Measurements from ENCODE around the gene WWP2. TPM values are rescaled to one million over a fixed set of nuclear protein-coding genes. Genes with fewer than 3 reads are reported as not detected.

WWP2 gene
- 10 to 100 TPM; 26.3 to 59.7 (median 39.3) TPM for polyA plus RNA-seq (ENCODE audit: low read depth in 6 of 6)

GRCh38 chr16:69761983-69762813 is at the start of gene WWP2:
WWP2 (plus strand) TSS chr16:69762332; CDS start chr16:69787011, 24,679 bp downstream.
- H3K4me1 Mint-ChIP-seq, result peaks cover 25 to 36% (median 30%) of the 10 kb centered on the region in 3 donors

DNA sequence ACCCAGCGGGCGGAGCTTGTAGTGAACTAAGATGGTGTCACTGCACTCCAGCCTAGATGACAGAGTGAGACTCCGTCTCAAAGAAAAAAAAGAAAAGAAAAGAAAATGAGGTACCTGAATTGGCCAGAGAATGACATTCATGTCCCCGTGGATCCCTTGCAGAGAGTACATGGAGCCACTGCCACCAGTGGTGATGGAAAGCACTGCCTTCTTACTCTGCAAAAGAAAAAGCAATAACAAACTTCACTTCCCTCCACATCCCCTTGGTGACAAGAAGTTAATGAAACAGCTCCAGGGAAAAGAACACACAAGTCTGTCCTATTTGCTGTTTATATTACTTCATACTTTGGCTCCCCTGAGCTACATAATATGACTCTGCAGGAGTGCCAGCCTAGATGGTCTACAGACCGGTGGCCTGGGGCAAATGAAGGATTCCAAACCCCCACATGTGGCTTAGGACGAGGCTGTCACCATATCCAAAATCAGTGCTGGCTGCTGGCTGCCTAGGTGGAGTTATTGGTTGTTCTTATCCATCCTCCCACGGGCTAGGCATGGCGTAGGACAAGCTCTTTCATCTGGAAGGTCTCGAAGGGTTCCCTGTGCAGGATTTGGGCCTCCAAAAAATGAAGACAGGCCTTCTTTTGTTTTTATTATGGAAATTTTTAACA is 49.1 kb upstream of the WWP2 start:
- Mint-ChIP-seq H3K27me3 (no peaks in the 10 kb centered on the region), H3K4me3 (no peak overlapping the region), H3K4me1 (peaks cover 0 to 4% (median 0%) of the 10 kb centered on the region in 3 donors), H3K9me3 (no peaks in the 10 kb centered on the region), H3K27ac (no peak overlapping the region), H3K36me3 (no peaks in the 10 kb centered on the region)
- ATAC-seq (ENCODE audit: low read depth in 2 of 2), result no peak
- no peak for DNase-seq

More at GRCh38 chr16:69761983-69762813, at the start of gene WWP2:
- peak; percentile 78 for DNase-seq
- H3K36me3 Mint-ChIP-seq, result peaks cover 0 to 11% of the 10 kb centered on the region in 2 donors
- peaks cover 0 to 9% (median under 1%) of the 10 kb centered on the region in 3 donors for H3K27me3 Mint-ChIP-seq
- H3K9me3 Mint-ChIP-seq, result no peaks in the 10 kb centered on the region
- peak; percentile 70 to 78 for ATAC-seq (ENCODE audit: low read depth in 2 of 2)
- H3K4me3 Mint-ChIP-seq, result peak within 1 kb of the TSS; percentile 84 to 96 (median 92)
- peak within 1 kb of the TSS; percentile 94 to 100 (median 98) for H3K27ac Mint-ChIP-seq

DNA sequence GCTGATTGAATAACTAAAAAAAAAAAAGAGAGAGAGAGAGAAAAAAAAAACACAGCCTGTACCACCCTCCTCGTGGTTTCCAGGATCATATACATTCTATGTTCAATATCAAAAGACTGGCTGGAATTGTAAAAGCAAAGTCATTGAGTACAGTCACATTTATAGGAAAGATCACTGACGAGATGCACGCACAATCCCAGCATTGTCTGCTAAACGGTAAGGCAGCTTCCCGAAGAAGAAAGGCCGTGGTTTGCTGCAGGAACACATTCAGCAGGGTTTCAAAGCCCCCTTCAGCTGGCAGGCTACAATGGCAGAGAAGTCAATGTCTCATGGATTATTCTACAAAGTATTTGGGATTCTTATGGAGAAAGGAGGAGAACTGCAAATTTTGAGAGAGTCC is 45.1 kb upstream of the WWP2 start:
- H3K4me1 Mint-ChIP-seq, result no peaks in the 10 kb centered on the region
- no peaks in the 10 kb centered on the region for H3K36me3 Mint-ChIP-seq
- no peak overlapping the region for H3K27ac Mint-ChIP-seq
- H3K9me3 Mint-ChIP-seq, result peaks cover 0 to 2% (median 0%) of the 10 kb centered on the region in 7 donors
- no peak overlapping the region for H3K4me3 Mint-ChIP-seq
- H3K27me3 Mint-ChIP-seq, result no peaks in the 10 kb centered on the region
- DNase-seq (no peak), ATAC-seq (ENCODE audit: low read depth in 2 of 2) (no peak)

DNA sequence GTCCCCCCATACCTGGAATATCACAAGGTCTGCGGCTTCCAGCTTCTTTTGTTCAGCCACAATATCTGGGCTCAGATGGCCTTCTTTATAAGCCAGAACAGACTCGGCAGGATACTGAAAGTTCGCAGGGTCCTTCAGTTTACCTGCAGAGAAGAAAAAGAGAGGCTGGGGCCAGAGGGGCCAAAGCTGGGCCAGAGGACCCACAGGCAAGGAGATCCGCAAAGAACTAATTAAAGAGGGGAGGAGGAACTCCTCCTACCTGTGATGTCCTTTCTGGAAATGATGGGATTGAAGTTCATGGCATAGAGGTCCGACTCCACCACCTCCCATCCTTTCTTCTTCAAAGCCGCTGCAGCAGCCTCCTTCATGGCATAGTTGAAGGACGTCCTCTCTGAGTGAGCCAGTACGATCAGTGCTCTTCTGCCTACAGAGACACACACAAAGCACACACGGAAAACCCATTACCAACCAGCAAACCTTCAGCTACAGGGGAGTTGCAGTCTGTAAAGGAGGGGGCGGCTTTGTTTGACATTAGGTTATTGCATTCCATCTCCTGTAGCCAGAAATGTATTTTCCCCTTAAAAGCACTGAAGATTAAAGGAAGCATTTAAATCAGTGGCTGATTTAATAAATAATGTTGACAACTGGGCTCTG is 43.9 kb upstream of the WWP2 start:
- ATAC-seq (ENCODE audit: low read depth in 2 of 2), result no peak
- no peak overlapping the region for H3K4me3 Mint-ChIP-seq
- DNase-seq, result no peak
- H3K9me3 Mint-ChIP-seq, result peaks cover 0 to 2% (median 0%) of the 10 kb centered on the region in 7 donors
- no peaks in the 10 kb centered on the region for H3K27me3 Mint-ChIP-seq
- H3K27ac Mint-ChIP-seq, result peak overlapping the region in 2 of 6 donors; percentile 56 to 63
- peaks cover 0 to 2% (median 0%) of the 10 kb centered on the region in 3 donors for H3K4me1 Mint-ChIP-seq
- H3K36me3 Mint-ChIP-seq, result no peaks in the 10 kb centered on the region

DNA sequence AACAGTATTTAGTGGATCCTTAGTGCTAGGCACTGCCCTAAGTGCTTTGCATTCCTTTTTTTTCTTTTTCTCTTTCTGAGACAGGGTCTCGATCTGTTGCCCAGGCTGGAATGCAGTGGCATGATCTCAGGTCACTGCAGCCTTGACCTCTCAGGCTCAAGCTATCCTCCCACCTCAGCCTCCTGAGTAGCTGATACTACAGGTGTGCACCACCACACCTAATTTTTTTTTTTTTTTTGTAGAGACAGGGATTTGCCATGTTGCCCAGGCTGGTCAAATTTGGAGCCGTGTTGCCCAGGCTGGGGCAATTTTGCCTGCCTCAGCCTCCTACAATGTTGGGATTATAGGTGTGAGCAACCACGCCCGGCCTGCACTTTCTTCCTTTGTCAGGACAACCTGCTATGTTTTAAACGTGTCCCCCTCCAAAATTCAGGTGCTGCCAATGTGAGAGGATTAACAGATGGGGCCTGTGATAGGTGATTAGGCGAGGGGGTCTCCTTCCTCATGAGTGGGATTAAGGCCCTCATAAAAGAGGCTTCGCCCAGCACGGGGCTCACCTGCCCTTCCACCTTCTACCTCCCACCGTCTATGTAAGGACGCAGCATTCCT is 41.2 kb upstream of the WWP2 start:
- peaks cover 0 to 6% (median 2%) of the 10 kb centered on the region in 3 donors for H3K4me1 Mint-ChIP-seq
- no peaks in the 10 kb centered on the region for H3K27me3 Mint-ChIP-seq
- DNase-seq (no peak), ATAC-seq (ENCODE audit: low read depth in 2 of 2) (no peak)
- no peaks in the 10 kb centered on the region for H3K36me3 Mint-ChIP-seq
- peaks cover 0 to 2% (median 0%) of the 10 kb centered on the region in 7 donors for H3K9me3 Mint-ChIP-seq
- H3K4me3 Mint-ChIP-seq, result peak overlapping the region in 1 of 8 donors; percentile 35
- peak overlapping the region in 1 of 6 donors; percentile 20 for H3K27ac Mint-ChIP-seq

DNA sequence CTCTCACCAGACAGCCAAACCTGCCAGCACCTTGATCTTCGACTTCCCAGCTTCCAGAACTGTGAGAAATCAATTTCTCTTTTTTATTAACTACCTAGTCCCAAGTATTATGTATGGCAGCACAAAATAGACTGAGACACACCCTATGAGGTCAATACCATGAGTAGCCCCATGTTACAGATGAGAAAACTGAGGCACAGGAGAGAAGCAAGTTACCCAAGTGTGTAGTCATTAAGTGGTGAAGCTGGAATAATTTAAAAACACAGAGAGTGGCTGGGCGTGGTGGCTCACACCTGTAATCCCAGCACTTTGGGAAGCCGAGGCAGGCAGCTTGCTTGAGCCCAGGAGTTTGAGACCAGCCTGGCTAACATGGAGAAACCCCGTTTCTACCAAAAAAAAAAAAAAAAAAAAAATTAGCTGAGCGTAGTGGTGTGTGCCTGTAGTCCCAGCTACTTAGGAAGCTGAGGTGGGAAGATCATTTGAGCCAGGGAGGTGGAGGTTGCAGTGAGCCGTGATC is 40.6 kb upstream of the WWP2 start:
- DNase-seq (no peak), ATAC-seq (ENCODE audit: low read depth in 2 of 2) (no peak)
- Mint-ChIP-seq H3K4me1 (peaks cover 4 to 12% (median 8%) of the 10 kb centered on the region in 3 donors), H3K4me3 (no peak overlapping the region), H3K36me3 (no peaks in the 10 kb centered on the region), H3K27ac (peak overlapping the region in 1 of 6 donors; percentile 59), H3K27me3 (no peaks in the 10 kb centered on the region), H3K9me3 (peaks cover 0 to 2% (median 0%) of the 10 kb centered on the region in 7 donors)

DNA sequence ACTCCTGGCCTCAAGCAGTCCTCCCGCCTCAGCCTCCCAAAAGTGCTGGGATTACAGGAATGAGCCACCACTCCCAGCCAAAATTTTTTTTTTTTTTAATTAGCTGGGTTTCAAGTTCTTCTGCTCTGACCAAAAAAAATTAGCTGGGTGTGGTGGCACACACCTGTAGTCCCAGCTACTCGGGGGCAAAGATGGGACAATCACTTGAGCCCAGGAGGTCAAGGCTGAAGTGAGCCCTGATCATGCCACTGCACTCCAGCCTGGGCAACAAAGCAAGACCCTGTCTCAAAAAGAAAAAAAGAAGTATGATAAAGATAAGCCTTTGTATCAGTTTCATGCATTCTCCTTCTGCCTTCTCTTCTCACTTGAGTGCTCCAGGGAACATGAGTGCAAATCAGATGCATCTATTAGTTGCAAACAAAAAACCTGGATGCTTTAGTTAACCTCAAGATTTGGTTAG is 37.7 kb upstream of the WWP2 start:
- H3K9me3 Mint-ChIP-seq, result peaks cover 0 to 2% (median 0%) of the 10 kb centered on the region in 7 donors
- H3K36me3 Mint-ChIP-seq, result no peaks in the 10 kb centered on the region
- ATAC-seq (ENCODE audit: low read depth in 2 of 2) (no peak), DNase-seq (no peak)
- no peaks in the 10 kb centered on the region for H3K27me3 Mint-ChIP-seq
- peaks cover 12 to 21% (median 15%) of the 10 kb centered on the region in 3 donors for H3K4me1 Mint-ChIP-seq
- peak overlapping the region in 4 of 8 donors; percentile 12 to 60 (median 40) for H3K4me3 Mint-ChIP-seq
- H3K27ac Mint-ChIP-seq, result peak overlapping the region in 1 of 6 donors; percentile 67

DNA sequence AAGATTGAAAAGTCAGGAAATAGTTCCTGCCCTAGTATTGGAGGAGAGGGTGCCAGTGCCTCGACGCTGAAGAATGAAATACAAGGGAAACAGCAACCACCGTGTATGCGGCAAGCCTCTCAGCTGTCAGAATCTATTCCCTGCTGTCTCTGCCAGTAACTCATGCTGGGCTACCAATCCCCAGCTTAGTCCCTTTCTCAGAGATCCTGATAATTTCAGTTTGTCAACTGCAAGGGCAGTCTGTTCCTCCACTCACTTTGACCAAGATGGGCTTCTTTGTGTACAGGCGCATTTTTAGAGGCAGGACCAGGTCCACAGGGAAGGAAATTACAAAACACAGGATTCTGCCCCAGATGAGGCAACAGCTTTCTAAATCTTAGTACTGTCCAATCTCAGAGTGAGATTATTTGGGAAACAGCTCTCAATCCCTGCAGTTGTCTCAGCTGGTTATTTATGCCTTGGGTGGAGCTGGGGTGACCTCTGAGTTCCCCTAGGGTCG is 37.1 kb upstream of the WWP2 start:
- DNase-seq (no peak), ATAC-seq (ENCODE audit: low read depth in 2 of 2) (no peak)
- Mint-ChIP-seq H3K4me1 (peaks cover 12 to 21% (median 15%) of the 10 kb centered on the region in 3 donors), H3K9me3 (no peaks in the 10 kb centered on the region), H3K27me3 (no peaks in the 10 kb centered on the region), H3K27ac (peak overlapping the region in 4 of 6 donors; percentile 21 to 67 (median 56)), H3K36me3 (no peaks in the 10 kb centered on the region), H3K4me3 (peak overlapping the region in 7 of 8 donors; percentile 6 to 99 (median 51))

DNA sequence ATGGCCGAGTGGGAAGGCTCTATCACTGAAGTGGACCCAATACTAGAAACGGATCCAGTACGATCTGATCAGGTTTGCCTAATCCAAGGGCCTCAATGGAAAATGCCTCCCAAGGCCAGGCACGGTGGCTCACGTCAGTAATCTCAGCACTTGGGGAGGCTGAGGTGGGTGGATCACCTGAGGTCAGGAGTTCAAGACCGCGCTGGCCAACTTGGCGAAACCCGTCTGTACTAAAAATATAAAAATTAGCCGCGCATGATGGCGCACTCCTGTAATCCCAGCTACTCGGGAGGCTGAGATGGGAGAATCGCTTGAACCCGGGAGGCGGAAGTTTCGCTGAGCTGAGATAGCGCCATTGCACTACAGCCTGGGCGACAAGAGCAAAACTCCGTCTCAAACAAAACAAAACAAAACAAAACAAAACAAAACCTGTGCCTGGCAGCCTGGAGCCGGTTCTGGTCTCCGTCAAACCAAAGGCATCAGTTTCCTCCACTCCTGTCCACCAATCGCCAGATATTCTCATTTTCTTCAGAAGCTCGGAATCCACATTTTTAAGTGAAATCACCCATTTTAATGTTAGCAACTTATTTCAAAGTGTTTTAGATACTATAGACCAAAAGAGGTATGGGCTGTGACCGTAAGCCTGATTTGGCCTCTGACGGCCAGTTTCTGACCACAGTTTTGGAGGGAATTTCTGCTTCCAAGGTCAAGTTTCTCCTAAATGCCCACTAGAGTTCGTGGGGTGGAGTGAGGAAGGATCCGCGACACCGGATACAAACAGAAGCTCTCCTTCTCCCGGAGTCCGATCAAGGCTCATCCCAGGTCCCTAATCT is 36.4 kb upstream of the WWP2 start:
- peaks cover 12 to 21% (median 15%) of the 10 kb centered on the region in 3 donors for H3K4me1 Mint-ChIP-seq
- H3K4me3 Mint-ChIP-seq, result peak overlapping the region; percentile 84 to 99 (median 96)
- no peak for ATAC-seq (ENCODE audit: low read depth in 2 of 2)
- peak overlapping the region; percentile 65 to 90 (median 84) for H3K27ac Mint-ChIP-seq
- no peak for DNase-seq
- H3K36me3 Mint-ChIP-seq, result no peaks in the 10 kb centered on the region
- H3K27me3 Mint-ChIP-seq, result no peaks in the 10 kb centered on the region
- no peaks in the 10 kb centered on the region for H3K9me3 Mint-ChIP-seq

DNA sequence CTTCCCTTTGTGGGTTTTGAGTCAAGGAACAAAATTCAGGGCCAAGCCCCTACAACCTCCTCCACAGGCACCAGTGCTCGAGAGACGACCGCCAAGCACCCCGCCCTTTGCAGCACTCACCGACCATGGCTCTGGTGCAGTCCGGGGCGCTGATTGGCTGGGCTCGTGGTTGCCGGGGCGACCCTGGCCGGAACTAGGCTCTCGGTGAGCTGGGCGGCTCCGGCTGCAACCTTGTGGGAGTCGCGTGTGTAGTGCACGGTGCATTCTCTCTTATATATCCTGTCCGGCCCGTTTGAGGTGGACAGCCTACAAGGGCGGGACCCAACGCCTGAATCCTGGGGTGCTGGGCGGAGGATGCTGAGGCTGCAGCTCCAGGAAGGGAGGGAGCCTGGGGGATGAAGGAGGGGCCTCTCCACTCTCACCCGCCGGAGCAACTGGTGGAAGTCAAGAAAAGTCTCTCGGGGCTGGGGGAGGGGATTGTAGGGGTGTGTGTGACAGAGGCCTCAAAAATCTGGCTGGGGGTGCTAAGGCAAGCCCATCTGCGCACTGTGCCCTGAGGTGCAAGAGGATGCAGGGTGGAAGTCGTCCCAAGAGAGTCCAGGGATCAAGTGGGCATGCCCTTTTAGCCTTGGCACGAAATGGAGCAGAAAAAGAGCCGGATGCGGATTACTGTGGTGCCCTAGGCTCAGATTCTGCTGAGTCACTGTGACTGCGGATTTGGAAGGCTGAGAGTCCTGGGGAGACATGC is 35.6 kb upstream of the WWP2 start, which contains the start of gene NQO1:
NQO1 (minus strand) TSS at position 248 of the 748 bp plus-strand sequence; CDS start at position 127, 121 bp downstream.
- no peaks in the 10 kb centered on the region for H3K27me3 Mint-ChIP-seq
- H3K9me3 Mint-ChIP-seq, result no peaks in the 10 kb centered on the region
- ATAC-seq (ENCODE audit: low read depth in 2 of 2) (peak; percentile 100), DNase-seq (peak; percentile 87)
- H3K4me1 Mint-ChIP-seq, result peaks cover 12 to 21% (median 15%) of the 10 kb centered on the region in 3 donors
- H3K36me3 Mint-ChIP-seq, result no peaks in the 10 kb centered on the region
- peak within 1 kb of the TSS; percentile 65 to 93 (median 88) for H3K27ac Mint-ChIP-seq
- peak within 1 kb of the TSS; percentile 84 to 99 (median 96) for H3K4me3 Mint-ChIP-seq

GRCh38 chr16:69727916-69728270 is 34.2 kb upstream of the WWP2 start:
- Mint-ChIP-seq H3K27ac (no peak overlapping the region), H3K4me3 (peak overlapping the region in 1 of 8 donors; percentile 21), H3K27me3 (no peaks in the 10 kb centered on the region), H3K36me3 (no peaks in the 10 kb centered on the region), H3K9me3 (no peaks in the 10 kb centered on the region), H3K4me1 (peaks cover 12 to 19% (median 15%) of the 10 kb centered on the region in 3 donors)
- DNase-seq (no peak), ATAC-seq (ENCODE audit: low read depth in 2 of 2) (no peak)

All from naive B cell (primary cell).